HG02571 (cell line): ENCODE measurements around the gene OLFM3.

Experiments
- ATAC-seq: cut with Tn5 transposase; IDR thresholded peaks from one replicate; pipeline ENCODE4 v1.9.1; 2021; ENCODE audit warnings: mild to moderate bottlenecking, moderate library complexity; ENCODE audit not compliant: unreplicated experiment

OLFM3 gene

GRCh38 chr1:101953623-101954022 is 43.1 kb downstream of the OLFM3 start:
- ATAC-seq: no peak

DNA sequence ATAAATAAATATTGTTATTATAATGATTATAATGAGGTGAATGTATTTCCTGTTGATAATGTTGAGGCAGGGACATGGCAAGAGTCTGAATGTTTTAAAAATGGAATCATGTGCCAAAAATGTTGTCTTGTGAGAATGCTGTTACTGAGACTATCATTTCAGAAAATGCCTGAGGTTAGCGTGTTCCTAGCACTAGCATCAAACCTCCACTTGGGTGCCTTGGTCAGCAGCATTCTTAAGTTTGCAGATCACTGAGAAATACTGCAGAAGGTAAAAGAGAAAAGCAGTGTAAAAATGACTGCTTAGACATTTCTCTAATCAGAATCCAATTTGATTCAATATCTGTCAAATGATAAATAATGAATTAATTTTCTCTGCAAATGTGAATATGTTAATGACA is 50.8 kb downstream of the OLFM3 start:
- no peak for ATAC-seq

DNA sequence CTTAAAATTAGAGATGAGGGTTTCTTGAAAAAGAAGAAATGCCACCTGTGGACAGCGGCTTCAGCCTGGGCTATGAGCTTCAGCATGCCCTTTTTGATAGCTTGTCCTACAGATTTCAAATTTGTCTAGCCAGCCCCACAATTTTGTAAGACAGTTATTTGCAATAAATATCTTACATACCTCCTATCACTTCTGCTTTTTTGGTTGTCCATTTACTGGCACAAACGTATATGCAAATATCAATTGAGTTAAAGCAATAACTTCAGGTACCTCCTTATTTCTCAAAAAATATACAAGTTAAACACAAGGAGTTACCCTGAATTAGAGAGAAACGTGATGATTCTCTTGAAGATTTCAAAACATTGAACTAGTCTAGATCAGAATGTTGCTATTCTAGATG is 53.5 kb downstream of the OLFM3 start:
- ATAC-seq: no peak

GRCh38 chr1:101942516-101943193 is 54.1 kb downstream of the OLFM3 start:
- ATAC-seq: no peak

DNA sequence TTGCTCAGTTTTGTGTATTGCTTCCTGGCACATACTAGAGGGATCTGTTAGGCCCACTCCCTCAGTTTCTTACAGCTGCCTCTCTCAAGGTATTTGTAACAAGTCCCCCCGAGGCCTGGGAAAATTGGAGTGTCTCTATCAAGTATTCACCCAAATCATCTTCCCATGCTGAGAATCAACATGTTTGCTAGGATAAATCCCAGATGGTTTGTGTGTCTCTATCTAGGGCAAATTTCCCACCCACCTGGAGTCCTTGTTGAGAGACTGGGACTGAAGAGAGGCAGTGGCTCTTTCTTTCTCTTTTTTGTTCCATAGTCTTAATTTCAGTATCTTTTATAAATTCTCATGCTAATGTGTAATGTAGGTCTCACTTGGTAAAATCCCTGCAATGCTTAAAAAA is 58.0 kb downstream of the OLFM3 start:
- ATAC-seq: no peak

GRCh38 chr1:101929343-101929742 is 67.4 kb downstream of the OLFM3 start:
- ATAC-seq: no peak

- ATAC-seq: no peak
Observed at GRCh38 chr1:101928829-101929228, 67.9 kb downstream of the OLFM3 start.

DNA sequence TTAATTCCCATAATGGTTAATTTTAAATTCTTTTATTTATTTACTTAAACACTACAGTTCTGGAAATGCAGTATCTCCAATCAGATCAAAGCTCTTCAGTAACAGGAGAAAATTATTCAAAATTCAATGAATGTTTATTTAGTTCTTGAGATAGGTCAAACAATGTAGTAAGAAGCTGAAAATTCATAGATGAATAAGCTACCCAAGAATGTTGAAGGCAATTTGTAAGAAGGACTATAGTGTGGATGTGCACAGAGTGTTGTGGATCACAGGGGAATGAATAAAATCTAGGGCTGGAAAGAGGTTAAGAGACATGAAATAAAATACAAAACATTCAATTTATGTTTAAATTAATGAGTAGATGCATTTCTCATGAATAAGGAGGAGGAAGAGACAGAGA is 72.0 kb downstream of the OLFM3 start:
- no peak for ATAC-seq

DNA sequence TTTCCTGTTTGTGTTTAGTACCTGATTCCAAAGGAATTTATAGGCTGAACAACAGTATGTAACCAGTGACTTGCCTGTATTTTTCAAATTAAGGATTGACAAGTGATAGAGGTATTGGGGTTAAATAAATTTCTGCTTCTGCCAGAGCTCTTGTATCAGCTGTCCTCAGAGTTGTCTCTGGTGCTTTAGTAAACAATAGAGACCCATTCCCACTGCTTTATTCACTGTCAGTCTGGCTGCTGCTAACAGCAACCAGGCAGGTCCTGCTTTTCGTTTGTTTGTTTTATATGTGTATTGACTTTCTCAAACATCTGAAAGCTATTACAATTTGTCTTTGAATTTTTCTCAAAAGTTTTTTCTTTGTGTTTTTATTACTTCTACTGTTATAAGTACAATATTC is 76.1 kb downstream of the OLFM3 start:
- no peak for ATAC-seq

GRCh38 chr1:101918277-101918676 is 78.4 kb downstream of the OLFM3 start:
- no peak for ATAC-seq

DNA sequence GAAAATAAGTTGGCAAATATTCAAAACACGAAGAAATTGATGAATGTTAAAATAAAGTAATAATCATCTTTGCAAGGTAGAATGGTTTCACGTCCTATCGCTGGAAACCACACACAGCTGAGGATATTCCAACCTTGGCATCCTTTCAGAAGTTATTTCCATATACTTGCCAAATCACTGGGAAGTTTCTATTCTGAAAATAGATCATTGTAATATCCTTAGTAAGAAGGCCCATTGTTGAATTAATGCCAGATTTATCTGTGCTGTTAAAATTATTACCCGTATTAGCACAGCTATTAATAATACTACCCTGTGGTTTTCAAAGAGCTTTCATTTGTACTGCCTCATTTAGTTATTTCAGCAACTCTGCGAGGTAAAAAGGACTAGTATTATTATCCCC is 81.1 kb downstream of the OLFM3 start:
- no peak for ATAC-seq

DNA sequence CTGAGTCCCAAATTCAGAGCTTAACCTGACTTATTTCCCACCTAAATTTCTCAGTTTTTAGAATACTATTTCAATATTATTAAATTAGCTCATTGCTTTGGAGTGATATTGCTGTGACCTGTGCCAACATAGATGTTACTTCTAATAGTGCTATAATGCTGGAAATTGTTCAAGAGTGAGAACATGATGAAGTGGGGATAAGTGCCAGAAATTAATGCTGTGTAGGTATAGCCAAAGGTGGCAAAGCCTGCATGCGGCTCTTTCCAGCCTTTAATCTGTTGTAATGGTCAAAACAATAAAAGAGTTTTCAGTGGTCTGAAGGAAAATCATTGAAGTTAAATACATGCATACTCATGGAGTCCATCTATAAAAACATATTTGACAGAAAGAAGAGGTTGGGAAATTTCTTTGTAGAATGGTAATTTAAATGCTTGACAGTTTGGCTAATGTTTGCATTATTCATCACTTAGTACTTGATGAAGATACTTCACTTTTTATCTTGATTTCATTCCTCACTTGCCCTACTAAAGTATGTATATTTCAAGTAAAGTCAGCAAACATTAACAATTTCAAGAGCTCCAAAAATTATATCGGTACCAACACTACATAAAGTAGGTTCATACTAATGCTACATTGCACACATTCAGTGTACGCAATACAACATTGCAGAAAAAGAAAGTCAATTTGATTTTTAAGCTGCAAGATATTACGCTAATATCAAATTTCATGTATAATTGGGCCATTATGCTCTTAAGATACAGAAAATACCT is 82.1 kb downstream of the OLFM3 start:
- ATAC-seq: no peak

GRCh38 chr1:101911894-101912293 is 84.8 kb downstream of the OLFM3 start:
- no peak for ATAC-seq

- ATAC-seq: no peak
Observed at GRCh38 chr1:101908980-101909379, 87.7 kb downstream of the OLFM3 start.

DNA sequence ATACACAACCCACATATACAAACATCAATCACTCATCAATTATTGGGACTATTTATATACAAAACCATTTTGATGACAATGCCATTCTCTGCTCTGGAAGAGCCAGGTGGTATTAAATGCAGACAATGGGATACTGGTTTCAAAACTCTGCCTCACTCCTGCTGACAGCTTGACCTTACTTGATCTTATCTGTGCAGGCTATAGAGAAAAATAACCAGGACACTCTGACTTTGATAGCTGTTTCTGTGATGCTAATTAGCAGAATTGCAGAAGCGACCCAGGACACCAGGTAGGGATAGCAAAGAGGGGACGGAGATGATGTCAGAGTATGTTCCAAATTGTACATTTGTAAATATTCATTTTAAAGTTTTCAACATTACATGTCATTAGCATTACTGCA is 89.5 kb downstream of the OLFM3 start:
- no peak for ATAC-seq

- no peak for ATAC-seq
Observed at GRCh38 chr1:101905283-101905835, 91.4 kb downstream of the OLFM3 start.

GRCh38 chr1:101902199-101902598 is 94.5 kb downstream of the OLFM3 start:
- no peak for ATAC-seq

DNA sequence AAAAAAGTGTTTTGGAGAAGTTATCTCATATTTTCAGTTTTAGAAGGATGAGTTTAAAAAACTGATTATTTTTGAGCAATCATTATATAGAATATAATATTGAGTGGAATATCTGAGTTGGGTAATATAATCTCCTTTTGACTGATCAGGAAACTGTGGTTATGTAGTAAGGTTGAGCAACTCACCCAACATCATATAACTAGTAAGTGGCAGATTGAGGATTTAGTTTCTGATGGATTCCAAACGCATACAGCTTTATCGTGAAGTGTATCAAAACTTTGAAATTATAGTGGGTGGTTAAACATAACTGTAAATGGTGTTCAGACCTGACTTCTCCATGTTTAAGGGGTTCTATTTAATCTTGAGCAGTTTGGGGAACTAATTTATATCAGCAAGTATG is 98.6 kb downstream of the OLFM3 start:
- no peak for ATAC-seq

- ATAC-seq: no peak
Observed at GRCh38 chr1:101884621-101885020, 112.1 kb downstream of the OLFM3 start.

- no peak for ATAC-seq
Observed at GRCh38 chr1:101875891-101876290, 120.8 kb downstream of the OLFM3 start.

- no peak for ATAC-seq
Observed at GRCh38 chr1:101873672-101874071, 123.1 kb downstream of the OLFM3 start.

GRCh38 chr1:101859941-101860340 is 136.8 kb downstream of the OLFM3 start:
- ATAC-seq: no peak
